IPS-18c (cell line): ENCODE measurements around the gene ZBP1.

Experiments used
- H3K4me3 ChIP-seq: 2 replicates; pipeline ENCODE4 v1.7.0; 2013; ENCODE audit warnings: low read depth, mild to moderate bottlenecking, low read length, moderate library complexity; ENCODE audit not compliant: insufficient read depth
- H3K9me3 ChIP-seq: one replicate; pipeline ENCODE4 v1.6.1; 2013; ENCODE audit warnings: mild to moderate bottlenecking, low read length, moderate library complexity; ENCODE audit not compliant: control insufficient read depth, insufficient read depth

The ZBP1 gene

GRCh38 chr20:57660181-57660921 lies 40.1 kb upstream of the ZBP1 start:
- Histone ChIP-seq H3K9me3 (no peaks in the 10 kb centered on the region), H3K4me3 (no peak overlapping the region)

- H3K9me3 ChIP-seq: no peaks in the 10 kb centered on the region
- H3K4me3 ChIP-seq: no peak overlapping the region
These were observed 39.4 kb upstream of the ZBP1 start for GRCh38 chr20:57659517-57660180.

GRCh38 chr20:57658833-57659516 lies 38.7 kb upstream of the ZBP1 start:
- no peaks in the 10 kb centered on the region for H3K9me3 ChIP-seq
- no peak overlapping the region for H3K4me3 ChIP-seq

- no peaks in the 10 kb centered on the region for H3K9me3 ChIP-seq
- H3K4me3 ChIP-seq: no peak overlapping the region
These were observed 38.2 kb upstream of the ZBP1 start for GRCh38 chr20:57658447-57658832.

- Histone ChIP-seq H3K4me3 (no peak overlapping the region), H3K9me3 (no peaks in the 10 kb centered on the region)
These were observed 37.6 kb upstream of the ZBP1 start for GRCh38 chr20:57657535-57658446.

DNA sequence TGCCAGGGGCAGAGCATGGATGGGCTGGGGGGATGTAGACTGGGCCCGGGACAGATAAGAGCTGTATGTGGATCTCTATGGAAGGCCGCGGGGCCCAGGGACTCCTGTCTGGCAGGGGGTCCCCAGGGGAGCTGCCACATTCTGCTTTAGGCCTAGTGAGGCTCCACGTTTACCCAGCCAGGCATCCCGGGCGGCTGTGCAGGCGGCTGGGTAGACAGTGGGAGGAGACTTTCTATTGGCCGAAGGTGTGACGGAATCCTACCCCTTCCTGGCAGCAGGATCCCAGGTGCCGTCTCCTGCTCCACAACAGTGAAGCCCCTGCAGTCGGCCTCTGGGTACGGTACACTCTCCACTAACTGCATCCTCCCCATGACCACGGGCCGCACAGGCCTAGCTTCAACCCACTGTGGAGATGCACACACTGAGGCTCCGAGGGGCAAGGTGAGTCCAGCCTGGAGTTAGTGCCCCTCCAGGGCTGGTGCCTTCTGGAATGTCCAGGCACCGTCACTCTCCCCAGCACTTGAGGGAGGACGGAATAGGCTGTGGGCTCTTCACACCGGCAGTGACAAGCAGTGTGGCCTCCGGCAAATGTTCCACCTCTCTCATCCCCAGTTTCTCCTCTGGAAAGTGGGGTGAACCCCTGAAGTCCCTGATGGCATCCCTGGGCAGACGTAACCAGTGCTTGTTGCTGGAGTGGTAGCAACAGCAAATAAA lies 36.8 kb upstream of the ZBP1 start:
- Histone ChIP-seq H3K9me3 (no peaks in the 10 kb centered on the region), H3K4me3 (no peak overlapping the region)

GRCh38 chr20:57656252-57656820 lies 36.1 kb upstream of the ZBP1 start:
- H3K4me3 ChIP-seq: no peak overlapping the region
- H3K9me3 ChIP-seq: no peaks in the 10 kb centered on the region

- Histone ChIP-seq H3K4me3 (no peak overlapping the region), H3K9me3 (no peaks in the 10 kb centered on the region)
These were observed 35.6 kb upstream of the ZBP1 start for GRCh38 chr20:57655809-57656155.

DNA sequence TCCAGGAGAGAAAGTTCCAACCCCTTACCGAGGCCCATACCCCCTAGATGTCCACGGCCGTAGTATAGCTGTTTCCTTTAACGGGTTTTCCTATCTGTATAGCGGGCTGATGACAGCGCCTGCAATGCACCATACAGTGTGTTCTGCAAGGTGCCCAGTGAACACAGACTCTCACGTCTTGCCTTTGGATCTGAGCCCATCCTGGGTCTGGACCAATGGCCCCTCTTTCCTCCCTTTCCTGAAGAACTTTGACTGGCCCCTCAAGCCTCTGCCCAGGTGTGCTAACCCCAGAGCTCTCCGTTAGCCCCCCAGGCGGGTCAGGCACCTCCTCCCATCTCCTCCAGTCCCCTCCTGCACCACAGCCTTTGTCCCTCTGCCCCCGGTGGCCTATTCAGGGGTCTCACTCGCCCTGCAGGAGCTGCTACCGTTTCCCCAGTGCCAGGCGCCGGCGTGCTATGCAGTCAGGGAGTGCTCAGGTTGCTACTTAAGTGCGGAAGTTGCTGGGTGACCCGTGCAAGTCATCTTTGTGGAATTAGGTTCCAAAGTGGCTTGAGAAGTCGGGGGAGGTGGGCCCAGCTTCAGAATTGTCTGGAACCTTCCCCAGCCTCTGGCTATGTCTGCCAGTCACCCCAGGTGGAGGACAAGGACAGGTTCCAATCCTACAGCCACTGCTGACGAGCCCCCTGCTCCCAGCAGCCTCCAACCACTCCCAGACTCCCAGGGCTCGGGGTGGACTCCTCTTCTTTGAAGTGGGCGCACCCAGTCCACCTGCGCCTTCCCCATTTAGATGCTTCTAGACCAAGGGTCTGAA lies 35.0 kb upstream of the ZBP1 start:
- H3K4me3 ChIP-seq: no peak overlapping the region
- no peaks in the 10 kb centered on the region for H3K9me3 ChIP-seq

- H3K9me3 ChIP-seq: no peaks in the 10 kb centered on the region
These were observed 34.3 kb upstream of the ZBP1 start for GRCh38 chr20:57654363-57654997.

DNA sequence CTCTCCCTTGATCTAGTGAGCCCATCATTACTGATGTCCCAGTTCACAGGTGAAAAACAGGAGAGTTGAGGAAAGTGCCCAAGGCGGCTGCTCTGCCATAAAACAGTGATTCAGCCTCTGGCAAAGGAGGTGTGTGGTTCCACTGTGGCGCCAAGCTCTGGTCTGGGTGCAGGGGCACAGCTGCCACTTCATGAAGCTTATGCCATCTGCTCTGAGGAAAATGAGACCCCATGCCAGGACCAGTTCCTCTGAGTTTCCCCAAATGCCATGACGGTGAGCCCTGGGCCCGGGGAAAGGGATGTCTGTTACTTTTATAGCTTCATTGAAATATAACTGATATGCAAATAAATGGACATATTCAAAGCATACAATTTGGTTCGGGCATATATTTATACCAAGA lies 33.7 kb upstream of the ZBP1 start:
- no peaks in the 10 kb centered on the region for H3K9me3 ChIP-seq
- H3K4me3 ChIP-seq: no peak overlapping the region

More at GRCh38 chr20:57654363-57654997, 34.3 kb upstream of the ZBP1 start:
- no peak overlapping the region for H3K4me3 ChIP-seq

- H3K4me3 ChIP-seq: no peak overlapping the region
- H3K9me3 ChIP-seq: no peaks in the 10 kb centered on the region
These were observed 33.3 kb upstream of the ZBP1 start for GRCh38 chr20:57653546-57653900.

DNA sequence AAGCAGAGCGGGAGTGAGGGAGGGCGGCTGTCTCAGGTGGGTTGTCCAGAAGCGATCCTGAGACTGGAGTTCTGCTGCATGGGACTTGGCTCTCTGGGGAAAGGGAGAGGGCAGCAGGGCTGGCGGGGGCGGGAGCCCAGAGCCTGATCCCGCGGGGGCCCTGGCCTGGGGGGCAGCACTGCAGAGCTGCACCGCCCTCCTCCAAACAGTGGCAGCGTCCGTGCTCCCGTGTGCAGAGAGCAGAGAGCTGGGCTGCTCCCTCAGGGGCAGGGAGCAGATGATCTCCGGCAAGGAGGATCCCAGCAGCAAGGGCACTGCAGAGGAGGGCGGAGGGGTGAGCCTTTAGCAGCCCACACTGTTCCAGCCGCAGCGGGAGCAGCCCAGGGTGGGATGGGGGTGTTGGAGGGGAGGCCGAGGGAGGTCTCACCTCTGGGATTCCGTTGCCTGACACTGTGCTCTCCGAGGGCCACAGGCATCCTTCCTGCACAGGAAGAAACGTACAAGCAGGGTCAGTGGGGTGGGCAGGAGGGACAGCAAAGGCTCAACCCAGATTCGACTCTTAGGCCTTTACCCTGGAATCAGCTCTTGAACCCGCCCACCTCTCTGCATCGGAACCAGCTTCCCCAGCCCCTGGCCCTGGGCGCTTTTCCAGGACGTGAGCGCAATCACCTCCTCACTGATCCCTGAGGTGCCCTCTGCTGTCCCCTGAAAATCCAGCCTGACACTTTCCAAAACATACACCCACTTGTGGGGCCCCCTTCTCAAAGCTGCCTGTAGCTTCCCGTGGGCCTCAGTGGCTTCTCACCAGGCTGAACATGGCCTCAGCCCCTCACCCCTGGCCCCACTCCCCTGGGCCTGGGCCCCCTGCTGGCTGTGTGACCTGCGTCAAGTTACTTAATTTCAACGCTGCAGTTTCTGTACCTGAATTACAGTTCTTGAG lies 32.6 kb upstream of the ZBP1 start:
- no peak overlapping the region for H3K4me3 ChIP-seq
- H3K9me3 ChIP-seq: no peaks in the 10 kb centered on the region

GRCh38 chr20:57651881-57652605 lies 31.8 kb upstream of the ZBP1 start:
- Histone ChIP-seq H3K9me3 (no peaks in the 10 kb centered on the region), H3K4me3 (no peak overlapping the region)
